ENCODE results near the gene FES.

The FES gene

GRCh38 chr15:90933301-90933700 is 49.0 kb downstream of the FES start:
- no peak for DNase-seq

DNA sequence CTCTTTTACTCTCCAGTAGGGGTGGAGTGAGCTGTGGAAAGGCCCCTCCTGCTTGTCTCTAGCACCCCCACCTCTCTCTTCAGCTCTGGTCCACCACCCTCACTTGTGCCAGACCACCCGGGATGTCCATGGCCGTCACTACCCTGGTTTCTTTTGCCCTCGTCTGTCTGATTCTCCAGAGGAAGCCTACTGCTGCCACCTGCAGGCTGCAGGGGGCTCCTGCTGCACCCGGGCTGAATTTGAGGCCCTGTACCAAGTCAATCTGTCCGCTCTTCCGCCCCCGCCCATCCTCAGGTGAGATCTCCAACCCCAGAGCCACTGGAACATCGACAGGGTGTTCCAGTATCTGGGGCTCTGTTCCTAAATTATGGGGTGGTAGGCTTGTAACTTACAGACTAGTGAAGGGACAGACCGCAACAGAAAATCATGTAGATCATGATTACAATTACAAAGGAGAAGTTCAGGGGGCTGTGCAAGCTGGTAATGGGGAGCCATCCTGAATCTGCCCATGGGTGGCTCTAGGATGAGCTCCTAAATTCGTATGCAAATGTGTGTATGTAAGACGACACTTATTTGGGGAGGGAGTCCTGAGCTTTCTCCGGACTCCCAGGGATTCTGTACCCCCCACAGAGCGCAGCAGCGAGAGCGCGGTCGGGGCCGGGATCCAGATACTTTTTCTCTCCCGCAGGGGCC is 50.1 kb downstream of the FES start:
- peak; percentile 66 to 83 for DNase-seq

DNA sequence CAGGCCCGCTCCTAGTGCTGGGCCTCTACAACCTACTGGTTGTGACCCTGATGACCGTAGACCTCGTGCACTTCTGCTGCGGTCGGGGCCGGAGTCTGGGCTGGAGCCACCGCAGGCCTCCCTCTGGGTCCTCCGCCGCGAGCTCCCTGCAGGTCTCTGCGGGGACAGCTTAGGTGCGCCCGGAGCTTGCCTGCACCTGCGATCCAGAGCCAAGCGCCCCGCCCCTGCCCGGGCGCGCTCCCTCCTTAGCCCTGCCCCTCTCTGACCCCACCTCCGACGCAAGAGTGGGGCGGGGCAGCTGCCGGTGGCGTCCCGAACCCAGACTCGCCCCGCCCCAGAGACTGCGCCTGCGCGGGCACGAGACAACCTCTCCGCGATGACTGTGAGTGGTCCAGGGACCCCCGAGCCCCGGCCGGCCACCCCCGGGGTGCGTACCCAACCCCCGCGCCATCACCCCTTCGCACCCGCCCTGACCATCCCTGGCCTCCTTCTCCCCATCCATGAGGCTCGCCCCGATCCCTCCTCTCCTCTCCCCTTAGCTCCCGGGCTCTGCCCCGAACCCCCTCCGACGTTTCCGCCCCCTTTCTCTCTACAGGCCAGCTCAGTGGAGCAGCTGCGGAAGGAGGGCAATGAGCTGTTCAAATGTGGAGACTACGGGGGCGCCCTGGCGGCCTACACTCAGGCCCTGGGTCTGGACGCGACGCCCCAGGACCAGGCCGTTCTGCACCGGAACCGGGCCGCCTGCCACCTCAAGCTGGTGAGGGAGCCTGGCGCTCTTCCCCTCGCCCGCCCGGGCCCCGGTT is 50.8 kb downstream of the FES start, which contains the start of gene UNC45A:
Gene UNC45A (plus strand): TSS at position 337 of the 803 bp plus-strand sequence. CDS start 40 bp downstream, at position 377.
- peak; percentile 81 to 94 for DNase-seq

- no peak for DNase-seq
Measured at GRCh38 chr15:90936823-90937222, 52.5 kb downstream of the FES start.

GRCh38 chr15:90938261-90938660 is 54.0 kb downstream of the FES start:
- no peak for DNase-seq

GRCh38 chr15:90939756-90940155 is 55.5 kb downstream of the FES start:
- DNase-seq, result no peak

DNA sequence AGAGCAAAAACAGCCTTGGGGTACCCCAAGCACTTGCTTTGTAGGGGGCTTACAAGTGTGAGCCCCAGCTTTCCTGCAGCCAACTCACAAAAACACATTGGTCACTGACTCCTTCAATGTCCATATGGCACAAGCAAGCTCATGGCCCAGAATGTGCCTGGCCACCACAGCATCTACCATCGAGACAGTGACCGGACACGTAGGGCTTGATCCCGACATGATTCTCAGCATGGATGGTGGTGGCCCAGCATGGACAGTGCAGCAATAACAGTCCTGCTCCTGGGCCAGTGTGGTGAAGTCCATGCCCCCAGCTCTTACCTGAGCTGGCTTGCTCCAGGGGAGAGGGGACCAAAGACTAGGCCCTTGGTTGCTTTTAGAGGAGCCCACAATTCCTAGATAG is 56.7 kb downstream of the FES start:
- no peak for DNase-seq

- no peak for DNase-seq
Measured at GRCh38 chr15:90942354-90943120, 58.2 kb downstream of the FES start.

DNA sequence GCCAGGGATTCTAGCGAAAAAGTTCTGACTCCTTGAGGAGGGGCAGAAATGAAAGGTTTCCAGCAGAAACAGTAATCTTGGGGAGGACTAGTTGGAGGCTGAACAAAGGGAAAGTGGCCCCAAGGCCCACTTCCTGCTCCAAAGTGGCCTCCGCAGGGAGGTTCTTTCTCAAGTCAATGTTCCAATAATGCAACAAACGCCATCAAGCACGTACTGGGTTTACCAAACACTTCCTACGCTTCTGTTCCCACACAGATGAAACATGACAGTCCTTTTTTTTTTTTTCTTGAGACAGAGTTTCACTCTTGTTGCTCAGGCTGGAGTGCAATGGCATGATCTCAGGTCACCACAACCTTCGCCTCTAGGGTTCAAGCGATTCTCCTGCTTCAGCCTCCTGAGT is 60.8 kb downstream of the FES start:
- DNase-seq, result no peak

All from NCI-H187 (cell line).